HG03064 (cell line): Measurements from ENCODE around the gene DDX1.
"Not testable (repeated sequence)": the region's sequence is repeated elsewhere in the genome, so short reads cannot be mapped to it uniquely, and the experiment has no call there.

Experiments used
- ATAC-seq: cut with Tn5 transposase; IDR thresholded peaks from one replicate; pipeline ENCODE4 v1.9.1; 2021; ENCODE audit warnings: low read depth; ENCODE audit not compliant: unreplicated experiment

The DDX1 gene

GRCh38 chr2:15591692-15592463 is at the start of gene DDX1:
DDX1 (plus strand) TSS chr2:15591868; CDS start chr2:15591934, 66 bp downstream.
- peak; percentile 95 for ATAC-seq

DNA sequence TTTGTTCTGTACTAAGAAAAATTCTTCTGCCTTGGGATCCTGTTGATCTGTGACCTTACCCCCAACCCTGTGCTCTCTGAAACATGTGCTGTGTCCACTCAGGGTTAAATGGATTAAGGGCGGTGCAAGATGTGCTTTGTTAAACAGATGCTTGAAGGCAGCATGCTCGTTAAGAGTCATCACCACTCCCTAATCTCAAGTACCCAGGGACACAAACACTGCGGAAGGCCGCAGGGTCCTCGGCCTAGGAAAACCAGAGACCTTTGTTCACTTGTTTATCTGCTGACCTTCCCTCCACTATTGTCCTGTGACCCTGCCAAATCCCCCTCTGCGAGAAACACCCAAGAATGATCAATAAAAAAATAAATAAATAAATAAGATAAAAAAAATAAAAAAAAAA is 49.4 kb upstream of the DDX1 start:
- ATAC-seq: not testable (repeated sequence)

- ATAC-seq: no peak
Measured at GRCh38 chr2:15543053-15543452, 48.6 kb upstream of the DDX1 start.

DNA sequence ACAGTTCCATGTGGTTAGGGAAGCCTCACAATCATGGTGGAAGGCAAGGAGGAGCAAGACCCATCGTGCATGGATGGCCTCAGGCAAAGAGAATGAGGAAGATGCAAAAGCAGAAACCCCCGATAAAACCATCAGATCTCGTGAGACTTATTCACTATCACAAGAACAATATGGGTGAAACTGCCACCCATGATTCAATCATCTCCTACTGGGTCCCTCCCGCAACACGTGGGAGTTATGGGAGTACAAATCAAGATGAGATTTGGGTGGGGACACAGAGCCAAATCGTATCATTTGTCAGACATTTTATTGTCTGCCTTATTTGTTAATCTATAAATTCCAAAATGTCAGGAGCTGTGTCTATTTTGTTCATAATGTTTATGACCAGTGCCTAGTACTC is 48.1 kb upstream of the DDX1 start:
- no peak for ATAC-seq

DNA sequence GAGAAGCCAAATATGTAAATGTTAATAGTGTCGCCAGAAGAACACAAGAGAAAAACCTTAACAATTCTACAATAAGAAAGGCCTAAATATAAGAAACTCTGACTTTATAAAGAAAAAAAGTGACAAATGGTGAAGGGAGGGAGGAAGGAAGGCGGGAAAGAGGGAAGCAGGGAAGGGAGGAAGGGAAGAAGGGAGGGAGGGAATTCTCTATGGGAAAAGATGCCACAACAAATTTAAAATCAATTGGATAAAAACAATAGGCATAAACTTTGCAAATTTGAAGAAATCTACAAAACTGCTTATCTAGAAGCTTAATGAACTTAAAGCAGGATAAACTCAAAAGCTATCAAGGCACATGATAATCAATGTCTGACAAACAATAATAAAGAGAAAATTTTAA is 47.4 kb upstream of the DDX1 start:
- ATAC-seq: no peak

DNA sequence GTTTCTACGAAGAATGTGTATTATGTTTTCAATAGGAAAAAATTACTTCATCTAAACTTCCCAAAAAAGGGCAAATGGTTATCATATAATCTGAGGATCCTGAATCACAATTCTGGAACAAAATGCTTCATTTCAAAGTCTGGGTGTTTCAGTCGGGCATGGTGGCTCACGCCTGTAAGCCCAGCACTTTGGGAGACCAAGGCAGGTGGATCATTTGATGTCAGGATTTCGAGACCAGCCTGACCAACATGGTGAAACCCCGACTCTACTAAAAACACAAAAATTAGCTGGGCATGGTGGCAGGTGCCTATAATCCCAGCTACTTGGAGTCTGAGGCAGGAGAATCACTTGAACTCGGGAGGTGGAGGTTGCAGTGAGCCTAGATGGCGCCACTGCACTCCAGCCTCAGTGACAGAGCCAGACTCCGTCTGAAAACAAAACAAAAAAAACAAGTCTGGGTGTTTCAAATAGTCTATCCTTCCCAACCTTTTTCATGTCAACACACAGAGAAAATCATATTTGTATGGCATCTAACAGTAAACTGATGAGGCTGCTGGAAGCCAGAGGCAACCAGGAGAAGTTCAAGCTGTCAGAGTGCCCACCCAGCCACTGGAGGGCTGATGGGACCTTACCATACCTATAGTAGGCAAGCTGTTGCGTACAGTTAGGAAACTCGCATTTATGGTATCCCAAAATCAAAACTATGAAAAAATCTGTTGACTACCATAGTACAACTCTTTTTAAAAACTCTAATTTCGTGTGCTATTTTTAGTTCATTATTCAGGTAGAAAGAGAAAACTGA is 45.2 kb upstream of the DDX1 start:
- no peak for ATAC-seq

DNA sequence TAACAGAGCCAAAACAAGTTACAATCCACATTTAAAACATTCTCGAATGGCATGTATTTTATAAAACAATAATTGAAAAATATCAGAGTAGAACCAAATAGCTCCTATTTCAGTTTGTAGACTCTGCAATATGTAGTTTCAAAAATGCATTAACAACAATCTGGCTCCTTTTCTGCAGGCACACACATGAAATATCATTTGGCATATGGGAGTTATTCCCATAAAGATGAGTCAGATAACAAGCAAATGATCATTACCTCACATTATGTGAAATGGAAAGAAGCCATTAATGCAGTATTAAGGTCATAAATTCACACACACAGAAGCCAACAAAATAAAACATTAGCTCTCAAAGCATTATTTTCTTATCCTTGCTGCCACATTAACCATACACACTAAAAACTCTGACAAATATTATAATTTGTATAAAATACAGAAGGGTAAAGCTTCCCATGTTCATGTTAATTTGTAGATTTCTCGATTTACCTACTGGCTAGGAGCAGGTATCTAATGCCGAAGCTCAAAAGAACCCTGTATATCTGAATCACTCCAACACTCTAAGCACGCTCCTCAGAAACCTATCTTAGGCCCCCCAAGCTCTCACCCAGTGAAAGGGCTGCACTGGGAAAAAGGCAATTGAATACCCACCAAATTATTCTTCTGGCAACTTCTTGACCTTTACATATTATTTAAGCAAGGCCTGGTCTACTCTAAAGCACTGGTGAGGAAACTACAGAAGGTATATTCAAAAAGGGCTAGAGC is 44.4 kb upstream of the DDX1 start:
- no peak for ATAC-seq

- ATAC-seq: no peak
Measured at GRCh38 chr2:15548974-15549373, 42.7 kb upstream of the DDX1 start.

- ATAC-seq: no peak
Measured at GRCh38 chr2:15553519-15553918, 38.1 kb upstream of the DDX1 start.

DNA sequence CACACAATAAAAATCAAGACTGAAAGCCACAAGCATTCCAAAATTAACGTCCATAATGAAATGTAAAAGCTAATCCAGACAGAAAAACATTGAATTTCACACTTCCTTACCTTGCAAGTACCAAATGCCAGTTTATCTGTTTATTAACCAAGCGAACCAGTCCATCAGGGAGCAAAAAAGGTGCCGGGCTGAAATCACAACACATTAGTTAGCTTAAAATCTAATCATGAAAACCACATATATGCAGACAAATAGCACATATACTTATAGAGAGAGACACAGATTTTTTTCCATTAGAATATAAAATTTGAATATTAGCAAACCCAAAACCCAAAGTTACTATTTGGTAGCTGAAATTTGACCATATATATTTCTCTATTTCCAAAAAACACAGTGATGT is 37.7 kb upstream of the DDX1 start:
- ATAC-seq: no peak

DNA sequence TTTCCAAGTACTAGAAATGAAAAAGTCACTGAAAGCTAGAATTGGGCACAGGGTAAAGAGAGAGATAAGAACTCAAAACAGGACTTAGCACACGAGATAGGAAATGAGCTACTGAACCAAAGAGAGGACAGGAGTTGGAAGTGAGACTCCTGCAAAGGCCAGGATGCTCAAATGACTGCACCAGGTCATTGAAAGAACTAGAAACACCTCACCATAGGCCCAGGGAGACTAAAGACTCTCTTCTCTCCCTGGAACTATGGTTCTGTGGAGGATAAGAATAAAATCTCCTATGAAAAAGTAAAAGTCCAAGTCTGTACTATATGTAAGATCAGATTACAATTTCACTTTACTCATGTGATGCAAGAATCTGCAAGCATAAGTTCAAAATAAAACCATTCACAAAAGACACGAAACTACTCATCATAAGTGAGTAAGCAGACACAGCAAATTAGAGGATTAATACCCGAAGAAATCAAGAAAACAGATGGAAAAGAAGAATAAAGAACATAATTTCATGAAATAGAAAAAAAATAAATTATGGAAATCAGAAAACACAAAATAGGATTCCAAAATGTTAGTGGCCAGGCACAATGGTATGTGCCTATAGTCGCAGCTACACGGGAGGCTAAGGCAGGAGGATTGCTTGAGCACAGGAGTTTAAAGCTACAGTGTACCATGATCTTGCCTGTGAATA is 37.0 kb upstream of the DDX1 start:
- no peak for ATAC-seq

- ATAC-seq: no peak
Measured at GRCh38 chr2:15555760-15556193, 35.9 kb upstream of the DDX1 start.

GRCh38 chr2:15556311-15556930 is 35.2 kb upstream of the DDX1 start:
- ATAC-seq: no peak

DNA sequence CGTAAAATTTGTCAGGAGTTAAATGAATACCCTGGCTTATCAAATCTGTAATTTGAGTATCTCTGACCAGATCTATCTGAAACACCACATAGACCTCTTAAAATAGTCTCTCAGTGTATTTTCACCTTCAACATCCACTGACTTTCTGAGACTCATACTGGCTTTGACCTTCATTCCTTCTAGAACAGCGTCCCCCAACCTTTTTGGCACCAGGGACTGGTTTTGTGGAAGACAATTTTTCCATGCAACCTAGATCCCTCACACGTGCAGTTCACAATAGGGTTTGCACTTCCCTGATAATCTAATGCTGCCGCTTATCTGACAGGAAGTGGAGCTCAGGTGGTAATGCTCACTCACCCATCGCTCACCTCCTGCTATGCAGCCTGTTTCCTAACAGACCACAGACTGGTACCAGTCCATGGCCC is 33.8 kb upstream of the DDX1 start:
- ATAC-seq: no peak

DNA sequence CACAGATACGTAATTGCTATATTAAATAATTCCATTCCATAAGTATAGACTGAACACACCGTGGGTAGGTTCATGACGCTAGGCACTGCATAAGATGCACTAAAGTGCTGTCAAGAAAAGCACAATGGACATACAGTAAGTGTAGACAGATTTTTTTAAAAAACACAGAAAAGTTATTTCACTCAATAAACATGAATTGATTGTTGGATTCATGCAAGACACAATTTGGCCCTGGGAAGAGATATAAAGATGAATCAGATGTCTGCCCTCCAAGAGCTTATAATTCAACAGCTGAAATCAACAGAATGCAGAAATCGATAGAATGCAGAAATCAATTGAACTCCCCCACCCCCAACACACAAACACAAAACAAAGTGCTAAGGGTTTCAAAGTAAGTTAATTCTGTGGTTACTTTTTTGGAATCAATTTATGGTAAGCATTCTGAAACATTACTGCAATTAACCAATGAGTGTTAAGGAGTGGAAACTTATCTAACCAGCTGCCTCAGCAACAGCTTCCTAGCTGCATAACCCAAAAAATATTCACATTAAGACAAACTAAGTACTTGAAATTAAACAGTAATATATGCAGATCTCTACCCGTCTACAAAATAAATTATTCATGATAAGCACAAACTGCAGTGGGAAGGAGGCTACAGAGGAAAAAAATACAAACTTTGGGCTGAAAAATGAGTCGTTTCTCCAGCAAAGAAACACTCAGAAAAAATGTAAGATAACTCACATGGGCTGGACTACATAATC is 32.1 kb upstream of the DDX1 start:
- ATAC-seq: no peak

GRCh38 chr2:15560140-15560987 is 31.3 kb upstream of the DDX1 start:
- ATAC-seq: peak; percentile 42

- ATAC-seq: peak; percentile 89
Measured at GRCh38 chr2:15560988-15561573, 30.6 kb upstream of the DDX1 start, which contains the start of gene NBAS. NBAS (minus strand) TSS chr2:15561334; CDS start chr2:15561304, 30 bp downstream.
